GM04504 (cell line): ENCODE results near the gene TBC1D22A.

Experiments used
- DNase-seq: peaks from one replicate; pipeline ENCODE4 v3.0.0-alpha.2; 2012; ENCODE audit warnings: low read depth

The TBC1D22A gene

DNA sequence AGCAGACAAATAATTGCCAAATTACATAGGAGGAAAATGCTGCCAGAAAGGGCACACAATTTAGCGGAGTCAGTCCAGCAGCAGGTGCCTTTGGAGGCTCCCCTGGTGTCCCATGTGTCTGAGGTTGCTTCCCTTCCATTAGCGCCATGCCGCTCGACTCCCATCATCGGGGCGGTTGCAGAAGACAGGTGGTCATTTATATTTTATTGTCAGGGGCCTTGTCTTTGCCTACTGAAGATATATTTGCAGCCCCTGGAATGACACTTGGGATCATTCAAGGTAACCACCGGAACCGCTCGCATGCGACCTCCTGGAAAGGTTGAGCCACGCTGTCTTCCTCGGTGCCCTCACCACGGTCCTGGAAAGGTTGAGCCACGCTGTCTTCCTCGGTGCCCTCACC lies 298.3 kb downstream of the TBC1D22A start:
- DNase-seq, result no peak

- no peak for DNase-seq
Measured at GRCh38 chr22:47061226-47061625, 298.8 kb downstream of the TBC1D22A start.

DNA sequence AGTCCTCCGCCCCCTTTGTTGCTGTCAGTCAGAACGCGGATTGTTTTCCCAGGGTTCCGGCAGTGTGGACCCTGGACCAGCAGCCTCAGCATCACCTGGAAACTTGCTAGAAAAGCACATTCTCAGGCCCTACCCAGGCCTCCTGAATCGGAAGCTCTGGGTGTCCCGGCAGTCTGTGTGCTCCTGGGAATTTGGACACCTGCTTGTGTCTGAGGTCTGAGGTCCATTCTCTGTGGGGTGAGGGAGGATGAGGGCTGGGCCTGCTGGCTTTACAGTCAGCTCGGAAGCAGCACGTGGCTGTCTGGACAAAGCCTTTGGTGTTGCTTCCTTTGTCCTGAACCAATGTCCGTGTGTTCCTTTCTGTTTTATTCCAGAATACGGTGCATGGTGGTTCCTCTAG lies 299.7 kb downstream of the TBC1D22A start:
- no peak for DNase-seq

GRCh38 chr22:47063071-47063509 lies 300.6 kb downstream of the TBC1D22A start:
- no peak for DNase-seq

DNA sequence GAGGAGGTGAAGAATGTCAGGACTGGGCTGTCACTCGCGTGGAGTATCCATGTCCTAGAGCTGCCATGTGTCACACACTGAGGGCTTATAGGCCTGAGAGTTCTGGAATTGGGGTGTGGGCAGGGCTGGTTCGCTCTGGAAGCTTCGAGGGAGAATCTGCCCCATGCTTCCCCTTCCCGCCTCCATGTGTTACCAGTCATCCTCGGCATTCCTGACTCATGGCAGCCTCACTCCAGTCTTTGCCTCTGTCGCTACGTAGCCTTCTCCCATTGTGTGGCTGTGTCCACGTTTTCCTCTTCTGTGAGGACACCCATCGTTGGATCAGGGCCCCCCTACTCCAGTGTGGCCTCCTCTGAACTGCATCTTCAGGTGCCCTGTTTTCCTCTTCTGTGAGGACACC lies 301.2 kb downstream of the TBC1D22A start:
- DNase-seq, result no peak

GRCh38 chr22:47064016-47064415 lies 301.6 kb downstream of the TBC1D22A start:
- DNase-seq, result no peak

GRCh38 chr22:47064416-47064815 lies 302.0 kb downstream of the TBC1D22A start:
- DNase-seq, result no peak

GRCh38 chr22:47065756-47066615 lies 303.5 kb downstream of the TBC1D22A start:
- DNase-seq, result no peak

GRCh38 chr22:47066616-47066905 lies 304.1 kb downstream of the TBC1D22A start:
- DNase-seq, result no peak

DNA sequence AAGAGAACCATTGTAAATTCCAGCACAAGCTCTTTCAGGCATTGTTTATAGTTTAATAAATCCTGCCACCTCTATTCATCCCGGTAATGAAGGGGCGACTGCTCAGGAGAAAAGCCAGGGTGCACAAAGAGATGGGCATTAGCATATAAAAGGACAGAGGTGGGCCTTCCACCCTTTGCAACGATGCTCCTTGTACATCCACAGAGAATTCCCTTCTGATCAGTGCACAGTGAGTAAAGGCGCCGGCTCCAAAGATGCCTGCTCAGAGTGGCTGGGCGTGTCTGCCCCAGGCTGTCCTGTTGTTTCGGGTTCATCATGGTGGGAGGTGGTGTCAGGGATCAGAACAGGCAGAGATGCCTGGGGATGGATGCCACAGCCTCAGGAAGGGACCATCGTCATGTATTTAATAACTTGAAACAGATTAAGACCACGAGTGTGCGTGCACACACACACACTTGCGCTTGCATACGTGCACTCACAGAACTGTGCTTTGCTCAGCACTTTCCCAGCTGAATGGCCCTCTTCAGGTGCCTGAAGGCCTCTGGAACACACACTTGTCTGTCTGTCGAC lies 305.0 kb downstream of the TBC1D22A start:
- no peak for DNase-seq

DNA sequence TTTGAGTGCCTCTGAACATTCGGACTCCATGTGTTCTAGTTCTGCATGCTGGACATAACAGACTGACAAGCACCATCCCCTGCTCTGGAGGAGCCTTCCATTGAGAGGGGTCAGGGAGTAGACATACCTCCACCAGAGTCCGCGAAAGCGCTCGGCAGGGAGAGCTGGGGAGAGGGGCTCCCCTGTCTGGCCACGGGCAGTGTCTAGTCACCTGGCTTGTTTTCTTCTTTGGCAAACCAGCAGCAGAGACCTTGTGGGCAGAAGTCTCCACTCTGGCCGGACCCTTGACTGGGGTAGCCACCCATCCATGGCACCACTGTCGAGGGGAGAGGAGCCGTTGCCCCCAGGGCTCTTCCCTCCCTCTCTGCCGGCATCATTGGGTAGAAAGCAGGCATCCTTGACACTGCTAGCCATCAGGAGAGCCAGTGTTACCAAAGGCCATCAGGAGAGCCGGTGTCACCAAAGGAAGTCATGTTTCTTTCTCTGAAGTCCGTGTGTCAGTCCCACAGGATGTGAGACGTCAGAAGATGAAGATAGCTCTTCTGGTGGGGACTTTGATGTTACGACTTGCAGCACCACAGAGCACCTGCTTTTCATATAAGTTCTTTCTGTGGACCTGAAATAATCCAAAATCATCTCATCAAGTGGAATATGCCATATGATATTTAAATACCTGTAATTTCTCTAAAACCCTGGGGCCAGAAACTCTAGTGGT lies 305.6 kb downstream of the TBC1D22A start:
- DNase-seq, result no peak

GRCh38 chr22:47068626-47068996 lies 306.2 kb downstream of the TBC1D22A start:
- no peak for DNase-seq

GRCh38 chr22:47069270-47069669 lies 306.8 kb downstream of the TBC1D22A start:
- DNase-seq, result no peak

GRCh38 chr22:47071078-47071806 lies 308.8 kb downstream of the TBC1D22A start:
- no peak for DNase-seq

DNA sequence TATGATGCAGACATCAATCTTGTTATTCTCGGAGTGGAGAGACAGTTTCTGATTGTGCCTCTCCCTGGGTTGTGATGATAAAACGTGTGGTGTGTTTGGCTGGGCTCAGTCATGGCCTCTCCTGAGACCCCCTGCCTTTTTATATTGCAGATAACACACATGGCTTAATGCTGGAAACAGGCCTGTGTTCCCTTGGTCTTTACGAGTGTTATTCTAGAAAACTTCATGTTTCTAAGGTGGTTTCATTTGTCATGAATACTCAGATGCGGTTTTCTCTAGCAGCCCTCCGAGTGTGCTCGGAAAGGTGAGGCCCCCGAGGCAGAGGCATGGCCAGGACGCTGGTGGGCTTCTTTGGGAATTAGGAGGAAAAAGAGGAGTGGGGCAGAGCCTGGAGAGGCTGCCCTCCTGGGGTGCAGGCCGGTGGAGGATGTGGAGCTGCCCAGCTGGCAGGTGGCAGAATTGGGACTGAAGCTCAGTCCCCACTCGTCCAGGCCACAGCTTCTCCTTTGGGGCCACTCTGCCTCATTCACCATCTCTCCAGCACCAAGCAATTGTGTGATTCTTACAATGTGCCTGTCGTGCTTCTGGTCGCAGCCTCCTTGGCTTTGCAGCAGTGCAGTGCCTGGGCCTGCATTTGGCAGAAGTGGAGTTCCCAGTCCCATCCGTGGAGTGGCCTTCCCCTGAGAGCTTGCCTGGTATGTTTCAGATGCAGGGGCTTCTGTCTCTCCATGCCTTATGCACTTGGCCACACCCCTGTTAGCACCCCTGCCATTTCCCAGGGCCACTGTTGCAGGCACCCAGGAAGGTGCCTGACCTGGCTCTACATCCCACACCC lies 309.6 kb downstream of the TBC1D22A start:
- no peak for DNase-seq

- no peak for DNase-seq
Measured at GRCh38 chr22:47072642-47072967, 310.2 kb downstream of the TBC1D22A start.

GRCh38 chr22:47073075-47073474 lies 310.6 kb downstream of the TBC1D22A start:
- DNase-seq, result no peak

- DNase-seq, result no peak
Measured at GRCh38 chr22:47074105-47074504, 311.7 kb downstream of the TBC1D22A start.

GRCh38 chr22:47075568-47075967 lies 313.1 kb downstream of the TBC1D22A start:
- DNase-seq, result no peak

DNA sequence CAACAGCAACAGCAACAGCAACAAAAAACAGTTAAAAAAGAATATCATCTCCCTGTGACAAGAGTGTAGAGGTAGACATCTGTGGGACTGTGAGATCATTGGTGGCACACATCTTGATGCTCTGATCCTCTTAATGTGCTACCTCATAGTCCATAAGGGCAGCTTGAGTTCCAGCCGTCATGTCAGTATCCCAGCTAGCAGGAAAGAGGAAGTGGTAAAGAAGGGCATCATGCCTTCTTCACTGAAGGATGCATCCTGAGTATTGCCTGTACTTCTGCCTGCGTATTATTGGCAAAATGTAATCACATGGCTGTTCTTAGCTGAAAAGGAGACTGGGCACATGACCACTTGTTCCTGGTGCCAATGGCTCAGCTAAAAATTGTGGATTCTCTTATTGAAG lies 314.3 kb downstream of the TBC1D22A start:
- no peak for DNase-seq

- DNase-seq, result no peak
Measured at GRCh38 chr22:47080100-47080499, 317.6 kb downstream of the TBC1D22A start.

GRCh38 chr22:47082505-47082904 lies 320.1 kb downstream of the TBC1D22A start:
- DNase-seq, result no peak
